ENCODE results near the gene CXCL5.
"Not testable (repeated sequence)": the region's sequence is repeated elsewhere in the genome, so short reads cannot be mapped to it uniquely, and the experiment has no call there.

CXCL5 gene

GRCh38 chr4:73989031-73989430 is 9.4 kb downstream of the CXCL5 start:
- DNase-seq (ENCODE audit: insufficient read length, low spot score) (no peak), FAIRE-seq (no peak)
- TF ChIP-seq, protein P1, sequence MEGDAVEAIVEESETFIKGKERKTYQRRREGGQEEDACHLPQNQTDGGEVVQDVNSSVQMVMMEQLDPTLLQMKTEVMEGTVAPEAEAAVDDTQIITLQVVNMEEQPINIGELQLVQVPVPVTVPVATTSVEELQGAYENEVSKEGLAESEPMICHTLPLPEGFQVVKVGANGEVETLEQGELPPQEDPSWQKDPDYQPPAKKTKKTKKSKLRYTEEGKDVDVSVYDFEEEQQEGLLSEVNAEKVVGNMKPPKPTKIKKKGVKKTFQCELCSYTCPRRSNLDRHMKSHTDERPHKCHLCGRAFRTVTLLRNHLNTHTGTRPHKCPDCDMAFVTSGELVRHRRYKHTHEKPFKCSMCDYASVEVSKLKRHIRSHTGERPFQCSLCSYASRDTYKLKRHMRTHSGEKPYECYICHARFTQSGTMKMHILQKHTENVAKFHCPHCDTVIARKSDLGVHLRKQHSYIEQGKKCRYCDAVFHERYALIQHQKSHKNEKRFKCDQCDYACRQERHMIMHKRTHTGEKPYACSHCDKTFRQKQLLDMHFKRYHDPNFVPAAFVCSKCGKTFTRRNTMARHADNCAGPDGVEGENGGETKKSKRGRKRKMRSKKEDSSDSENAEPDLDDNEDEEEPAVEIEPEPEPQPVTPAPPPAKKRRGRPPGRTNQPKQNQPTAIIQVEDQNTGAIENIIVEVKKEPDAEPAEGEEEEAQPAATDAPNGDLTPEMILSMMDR (IDR thresholded peaks at IDR 0.05; ENCODE audit: insufficient read depth, missing control alignments): no peak

DNA sequence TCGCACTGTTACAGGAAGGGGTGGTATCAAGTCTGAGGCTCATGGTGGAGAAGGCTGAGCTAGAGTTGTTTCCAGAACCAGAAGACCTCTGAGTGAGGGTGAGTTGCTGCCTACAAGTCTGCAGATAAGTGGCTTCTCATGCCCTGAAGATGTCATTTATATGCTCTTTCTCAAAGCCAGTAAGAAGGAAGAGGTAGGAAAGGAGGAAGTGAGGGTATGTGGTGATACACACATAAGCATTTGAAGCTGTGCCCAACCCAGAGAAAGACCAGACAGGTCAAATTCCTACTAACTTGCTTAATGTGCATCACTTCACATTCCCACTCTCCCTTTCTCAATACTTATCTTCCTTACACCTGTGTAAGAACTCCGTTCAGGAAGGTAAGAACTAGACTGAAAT is 10.4 kb downstream of the CXCL5 start, which contains the start of gene PPBP:
Gene PPBP, minus strand, starts transcription at position 130 of the 400 bp plus-strand sequence. Its CDS starts 87 bp downstream, at position 43.
- TF ChIP-seq, protein P1 (IDR thresholded peaks at IDR 0.05; ENCODE audit: insufficient read depth, missing control alignments): no peak
- FAIRE-seq: no peak
- DNase-seq (ENCODE audit: insufficient read length, low spot score): no peak

- FAIRE-seq (no peak), DNase-seq (ENCODE audit: insufficient read length, low spot score) (no peak)
- TF ChIP-seq, protein P1 (IDR thresholded peaks at IDR 0.05; ENCODE audit: insufficient read depth, missing control alignments): no peak
Measured at GRCh38 chr4:73985528-73985852, 13.0 kb downstream of the CXCL5 start.

DNA sequence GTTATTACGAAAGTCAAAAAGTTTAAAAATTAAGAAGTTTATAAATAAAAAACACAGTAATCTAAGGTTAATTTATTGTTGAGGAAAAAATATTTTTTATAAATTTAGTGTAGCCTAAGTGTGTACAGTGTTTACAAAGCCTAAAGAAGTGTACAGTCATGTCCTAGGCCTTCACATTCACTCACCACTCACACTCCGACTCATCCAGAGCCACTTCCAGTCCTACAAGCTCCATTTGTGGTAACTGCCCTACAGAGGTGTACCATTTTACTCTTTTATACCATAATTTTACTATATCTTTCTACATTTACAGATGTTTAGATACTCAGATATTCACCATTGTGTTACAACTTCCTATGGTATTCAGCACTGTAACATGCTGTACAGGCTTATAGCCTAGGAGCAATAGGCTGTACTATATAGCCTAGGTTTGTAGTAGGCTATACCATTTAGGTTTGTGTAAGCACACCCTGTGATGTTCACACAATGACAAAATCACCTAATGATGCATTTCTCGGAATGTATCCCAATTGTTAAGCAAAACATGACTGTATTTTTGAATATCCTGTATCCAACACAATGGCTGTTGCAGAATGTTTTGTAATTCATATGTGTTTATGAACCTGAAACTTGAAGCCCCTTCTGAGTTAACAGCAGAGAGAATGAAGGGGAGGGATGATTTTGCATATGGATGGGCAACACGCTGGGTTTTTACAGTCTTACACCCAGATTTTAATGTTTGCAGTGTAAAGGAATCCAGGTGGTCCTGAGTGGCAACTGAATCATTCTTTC is 13.5 kb downstream of the CXCL5 start:
- FAIRE-seq: no peak
- TF ChIP-seq, protein P1 (IDR thresholded peaks at IDR 0.05; ENCODE audit: insufficient read depth, missing control alignments): no peak
- DNase-seq (ENCODE audit: insufficient read length, low spot score): no peak

- DNase-seq (ENCODE audit: insufficient read length, low spot score); FAIRE-seq: not testable (repeated sequence)
Measured at GRCh38 chr4:73981175-73981574, 17.3 kb downstream of the CXCL5 start.

DNA sequence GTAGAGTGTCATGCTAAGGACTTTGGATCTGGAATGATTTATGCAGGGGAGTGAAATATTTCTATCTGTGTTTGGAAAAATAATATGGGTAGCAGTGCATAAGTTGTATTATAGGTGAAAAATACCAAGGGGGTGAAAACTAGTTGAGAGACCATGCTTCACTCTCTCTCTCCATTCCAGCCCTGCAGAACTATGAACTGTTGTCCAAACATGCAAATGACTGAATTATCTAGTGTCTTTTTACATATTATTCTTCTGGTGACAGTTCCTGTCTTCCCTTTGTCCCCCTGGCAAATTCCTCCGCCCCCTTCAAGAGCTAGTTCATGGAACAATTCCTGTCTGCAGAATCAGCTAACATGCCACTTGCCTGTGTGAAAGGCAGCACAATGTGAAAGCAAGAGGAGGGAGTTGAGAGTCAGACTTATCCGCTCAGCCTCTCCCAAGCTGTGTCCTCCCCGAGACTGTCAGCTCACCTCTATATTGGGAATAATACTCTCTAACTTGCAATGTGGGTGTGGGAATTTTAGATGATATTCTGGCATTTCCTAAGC is 19.0 kb downstream of the CXCL5 start:
- FAIRE-seq (no peak), DNase-seq (ENCODE audit: insufficient read length, low spot score) (no peak)
- TF ChIP-seq, protein P1 (IDR thresholded peaks at IDR 0.05; ENCODE audit: insufficient read depth, missing control alignments): no peak

- FAIRE-seq (no peak), DNase-seq (ENCODE audit: insufficient read length, low spot score) (no peak)
Measured at GRCh38 chr4:73978886-73979285, 19.6 kb downstream of the CXCL5 start.

More at GRCh38 chr4:73978886-73979285, 19.6 kb downstream of the CXCL5 start:
- TF ChIP-seq, protein P1 (IDR thresholded peaks at IDR 0.05; ENCODE audit: insufficient read depth, missing control alignments): no peak

All from D721Med (cell line).